CD4-positive, alpha-beta T cell (primary cell): ENCODE data around the gene TCF12. TPM values are rescaled to one million over a fixed set of nuclear protein-coding genes. Genes with fewer than 3 reads are reported as not detected.

Experiments
- ATAC-seq: fragments of 200-7000 bp; cut with Tn5 transposase; one replicate; pipeline ENCODE4 v1.10.0; 2022; ENCODE audit warnings: mild to moderate bottlenecking; ENCODE audit not compliant: poor library complexity
- CTCF ChIA-PET: fragments of 350-600 bp; sonication (Branson Sonifier 250); formaldehyde crosslinking; loops from one replicate; lab custom pipeline; 2021; ENCODE audit warnings: antibody characterized with exemption, inconsistent platforms; lab: Charles Lee
- POLR2A ChIA-PET: fragments of 350-600 bp; sonication (Branson Sonifier 250); formaldehyde crosslinking; loops from one replicate; lab custom pipeline; 2021; ENCODE audit warnings: antibody characterized with exemption, inconsistent platforms; lab: Charles Lee
- DNase-seq, 14 experiments: peaks; one replicate each; pipeline ENCODE4 v3.0.0-alpha.2; 2013 to 2020; ENCODE audit warnings: mixed read lengths in 2 of 14
- H3K27ac ChIP-seq, 2 donors: one replicate each; pipeline versions ENCODE4 v1.5.1 to v1.7.0; 2013; ENCODE audit warnings: low read length in 2 of 2, low read depth in 1 of 2, mild to moderate bottlenecking in 1 of 2
- H3K27me3 ChIP-seq, 2 experiments: 1 replicate in 1 of 2; 2 replicates in 1 of 2; pipeline versions ENCODE4 v1.6.1 to v1.7.0; 2013; ENCODE audit warnings: low read length in 2 of 2, control low read depth in 1 of 2, mild to moderate bottlenecking in 1 of 2, moderate library complexity in 1 of 2; ENCODE audit not compliant: insufficient read depth in 2 of 2, control insufficient read depth in 1 of 2
- H3K36me3 ChIP-seq: one replicate; pipeline ENCODE4 v1.6.1; 2013; ENCODE audit warnings: low read length, control low read depth; ENCODE audit not compliant: insufficient read depth
- H3K4me1 ChIP-seq: one replicate; pipeline ENCODE4 v1.6.1; 2013; ENCODE audit warnings: low read length, control low read depth; ENCODE audit not compliant: insufficient read depth
- H3K4me3 ChIP-seq: one replicate; pipeline ENCODE4 v1.5.1; 2013; ENCODE audit warnings: mild to moderate bottlenecking, low read length, moderate library complexity
- H3K9me3 ChIP-seq, 2 experiments: 1 replicate in 1 of 2; 2 replicates in 1 of 2; pipeline versions ENCODE4 v1.6.1 to v1.7.0; 2013; ENCODE audit warnings: low read length in 2 of 2, mild to moderate bottlenecking in 2 of 2, control low read depth in 1 of 2, moderate library complexity in 1 of 2; ENCODE audit not compliant: control insufficient read depth in 1 of 2, insufficient read depth in 1 of 2
- H3K27ac Mint-ChIP-seq: one replicate; pipeline ENCODE4 v1.8.0; 2020; ENCODE audit warnings: mixed read lengths
- H3K27me3 Mint-ChIP-seq: one replicate; pipeline ENCODE4 v1.8.0; 2021; ENCODE audit warnings: mixed read lengths
- H3K36me3 Mint-ChIP-seq: one replicate; pipeline ENCODE4 v1.8.0; 2021; ENCODE audit warnings: low read depth, mixed read lengths
- H3K4me1 Mint-ChIP-seq: one replicate; pipeline ENCODE4 v1.8.0; 2021; ENCODE audit warnings: low read depth, mixed read lengths
- H3K4me3 Mint-ChIP-seq: one replicate; pipeline ENCODE4 v1.8.0; 2020; ENCODE audit warnings: mild to moderate bottlenecking, mixed read lengths
- H3K9me3 Mint-ChIP-seq: one replicate; pipeline ENCODE4 v1.8.0; 2020; ENCODE audit warnings: mixed read lengths
- intact Hi-C, 2 experiments: fragments of 100-400 bp; cut with DNase I in 1 of 2; cut with micrococcal nuclease in 1 of 2; formaldehyde crosslinking; loops; one replicate each; pipeline versions ENCODE4 v1.15.1 to v1.9.0; 2023 to 2025; cut with DNase I, micrococcal nuclease
- total RNA-seq, 174 experiments: library from RNA in 2 of 174; stranded (reverse) in 2 of 174; gene quantifications; one replicate each; pipeline ENCODE4 v1.2.3 and lab custom pipeline; 2021 to 2026
- TF ChIP-seq, protein P1 (sequence below): fragments of 200-600 bp; IDR thresholded peaks from one replicate; pipeline ENCODE4 v1.8.0; 2022; ENCODE audit warnings: antibody characterized with exemption, mild to moderate bottlenecking

Gene TCF12
- total RNA-seq, 2 experiments from 2014 or later = 54.0 TPM

GRCh38 chr15:57218826-57219576, 300.6 kb downstream of the TCF12 start:
- H3K4me1 ChIP-seq = no peaks in the 10 kb centered on the region
- H3K4me3 Mint-ChIP-seq = no peak overlapping the region
- H3K27me3 ChIP-seq = no peaks in the 10 kb centered on the region
- no peaks in the 10 kb centered on the region for H3K9me3 ChIP-seq
- H3K27ac Mint-ChIP-seq = no peak overlapping the region
- TF ChIP-seq, protein P1, sequence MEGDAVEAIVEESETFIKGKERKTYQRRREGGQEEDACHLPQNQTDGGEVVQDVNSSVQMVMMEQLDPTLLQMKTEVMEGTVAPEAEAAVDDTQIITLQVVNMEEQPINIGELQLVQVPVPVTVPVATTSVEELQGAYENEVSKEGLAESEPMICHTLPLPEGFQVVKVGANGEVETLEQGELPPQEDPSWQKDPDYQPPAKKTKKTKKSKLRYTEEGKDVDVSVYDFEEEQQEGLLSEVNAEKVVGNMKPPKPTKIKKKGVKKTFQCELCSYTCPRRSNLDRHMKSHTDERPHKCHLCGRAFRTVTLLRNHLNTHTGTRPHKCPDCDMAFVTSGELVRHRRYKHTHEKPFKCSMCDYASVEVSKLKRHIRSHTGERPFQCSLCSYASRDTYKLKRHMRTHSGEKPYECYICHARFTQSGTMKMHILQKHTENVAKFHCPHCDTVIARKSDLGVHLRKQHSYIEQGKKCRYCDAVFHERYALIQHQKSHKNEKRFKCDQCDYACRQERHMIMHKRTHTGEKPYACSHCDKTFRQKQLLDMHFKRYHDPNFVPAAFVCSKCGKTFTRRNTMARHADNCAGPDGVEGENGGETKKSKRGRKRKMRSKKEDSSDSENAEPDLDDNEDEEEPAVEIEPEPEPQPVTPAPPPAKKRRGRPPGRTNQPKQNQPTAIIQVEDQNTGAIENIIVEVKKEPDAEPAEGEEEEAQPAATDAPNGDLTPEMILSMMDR = no peak
- ChIA-PET CTCF (interaction anchor here (0.9 kb wide), 1 partner anchor 10 kb away, joined by 3 read pairs; no protein-coding TSS in a partner anchor), POLR2A (no interaction called here)
- DNase-seq (no peak), ATAC-seq (no peak)
- intact Hi-C loops = loop anchor here in 1 of 2 experiments (10.0 kb wide), 1 partner anchor 294 kb away; no protein-coding TSS in a partner anchor
- peaks cover 48% of the 10 kb centered on the region for H3K4me1 Mint-ChIP-seq
- H3K4me3 ChIP-seq = no peak overlapping the region
- no peak overlapping the region for H3K27ac ChIP-seq
- H3K36me3 Mint-ChIP-seq = no peaks in the 10 kb centered on the region
- H3K27me3 Mint-ChIP-seq = no peaks in the 10 kb centered on the region
- no peaks in the 10 kb centered on the region for H3K9me3 Mint-ChIP-seq
- H3K36me3 ChIP-seq = no peaks in the 10 kb centered on the region

DNA sequence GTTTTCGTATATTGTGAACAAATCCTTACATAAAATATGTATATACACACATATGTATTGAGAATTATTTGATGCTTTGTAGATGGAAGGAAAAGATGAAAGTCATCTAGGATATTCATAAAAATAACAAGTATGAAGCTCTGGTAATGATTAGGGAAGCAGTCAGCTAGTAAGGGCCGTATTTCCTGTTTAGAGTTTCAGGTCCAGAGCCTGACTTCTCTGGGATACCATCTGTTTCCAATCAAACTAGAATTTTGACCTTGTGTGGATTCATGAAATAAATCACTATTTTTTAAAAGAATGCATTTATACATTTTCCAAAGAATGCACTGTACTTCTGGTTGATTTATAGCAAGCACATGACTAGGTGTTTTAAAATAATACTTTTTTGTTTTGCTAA, 301.8 kb downstream of the TCF12 start:
- no peaks in the 10 kb centered on the region for H3K36me3 ChIP-seq
- no peaks in the 10 kb centered on the region for H3K4me1 ChIP-seq
- no peaks in the 10 kb centered on the region for H3K27me3 Mint-ChIP-seq
- H3K4me1 Mint-ChIP-seq = peaks cover 54% of the 10 kb centered on the region
- POLR2A ChIA-PET = no interaction called here
- no peaks in the 10 kb centered on the region for H3K9me3 ChIP-seq
- intact Hi-C loops = no loop called here
- DNase-seq = no peak
- CTCF ChIA-PET = interaction anchor here (0.7 to 1.5 kb wide), 2 partner anchors 15 to 41 kb away, joined by 3 to 4 read pairs; no protein-coding TSS in a partner anchor
- TF ChIP-seq, protein P1 = no peak
- no peak overlapping the region for H3K4me3 ChIP-seq
- ATAC-seq = no peak
- no peaks in the 10 kb centered on the region for H3K9me3 Mint-ChIP-seq
- H3K27me3 ChIP-seq = no peaks in the 10 kb centered on the region
- H3K4me3 Mint-ChIP-seq = no peak overlapping the region
- no peak overlapping the region for H3K27ac Mint-ChIP-seq
- no peak overlapping the region for H3K27ac ChIP-seq
- no peaks in the 10 kb centered on the region for H3K36me3 Mint-ChIP-seq

- Mint-ChIP-seq H3K9me3 (no peaks in the 10 kb centered on the region), H3K4me1 (peaks cover 44% of the 10 kb centered on the region), H3K36me3 (no peaks in the 10 kb centered on the region), H3K27me3 (no peaks in the 10 kb centered on the region), H3K4me3 (no peak overlapping the region), H3K27ac (no peak overlapping the region)
- intact Hi-C loops = no loop called here
- ATAC-seq = no peak
- no peak overlapping the region for H3K4me3 ChIP-seq
- no peak for DNase-seq
- H3K27ac ChIP-seq = no peak overlapping the region
- no peaks in the 10 kb centered on the region for H3K36me3 ChIP-seq
- H3K4me1 ChIP-seq = no peaks in the 10 kb centered on the region
- TF ChIP-seq, protein P1 = no peak
- no peaks in the 10 kb centered on the region for H3K9me3 ChIP-seq
- POLR2A ChIA-PET = no interaction called here
- H3K27me3 ChIP-seq = no peaks in the 10 kb centered on the region
- CTCF ChIA-PET = interaction anchor here (0.6 to 1.5 kb wide), 3 partner anchors 12 to 40 kb away, joined by 3 to 4 read pairs (median 3); no protein-coding TSS in a partner anchor
Observed at GRCh38 chr15:57221134-57221533, 302.7 kb downstream of the TCF12 start.
